A673 (cell line): ENCODE results near the gene GPER1. TPM values are rescaled to one million over a fixed set of nuclear protein-coding genes. Genes with fewer than 3 reads are reported as not detected.

Experiments
- BruUV-seq: library from RNA; stranded (reverse); fragments of 400-500 nt; replicated peaks from 2 replicates; lab custom pipeline; 2021; lab: Mats Ljungman, UMichigan
- CTCF ChIA-PET: fragments of 300-600 bp; sonication (Branson Sonifier 250); formaldehyde crosslinking; loops from one replicate; lab custom pipeline; 2022; ENCODE audit warnings: antibody characterized with exemption; lab: Charles Lee
- POLR2A ChIA-PET: fragments of 300-600 bp; sonication (Branson Sonifier 250); formaldehyde crosslinking; loops from one replicate; lab custom pipeline; 2022; ENCODE audit warnings: antibody characterized with exemption; ENCODE audit not compliant: low non-redundant PET; lab: Charles Lee
- DNase-seq: peaks from one replicate; pipeline ENCODE4 v3.0.0-alpha.2; 2015; ENCODE audit warnings: low spot score
- H3K27ac ChIP-seq: fragments of 200-600 bp; sonication (generic); 2 replicates; pipeline ENCODE4 v1.5.1; 2016; ENCODE audit warnings: mixed run types, low read depth, mild to moderate bottlenecking, mixed read lengths, antibody characterized with exemption, low read length; ENCODE audit not compliant: poor library complexity, severe bottlenecking
- H3K27me3 ChIP-seq: fragments of 200-600 bp; sonication (generic); replicated peaks from 2 replicates; pipeline ENCODE4 v1.6.1; 2017; ENCODE audit warnings: mixed run types, low read depth, mild to moderate bottlenecking, mixed read lengths, antibody characterized with exemption, low read length; ENCODE audit not compliant: insufficient read depth, poor library complexity
- H3K36me3 ChIP-seq: fragments of 200-600 bp; sonication (generic); 2 replicates; pipeline ENCODE4 v1.6.1; 2016; ENCODE audit warnings: mixed run types, mild to moderate bottlenecking, mixed read lengths, antibody characterized with exemption, low read length; ENCODE audit not compliant: insufficient read depth, poor library complexity, severe bottlenecking
- H3K4me1 ChIP-seq: fragments of 200-600 bp; sonication (generic); 2 replicates; pipeline ENCODE4 v1.6.1; 2017; ENCODE audit warnings: mixed run types, mild to moderate bottlenecking, mixed read lengths, antibody characterized with exemption, low read length; ENCODE audit not compliant: insufficient read depth, poor library complexity, severe bottlenecking
- H3K4me3 ChIP-seq: fragments of 200-600 bp; sonication (generic); 2 replicates; pipeline ENCODE4 v1.5.1; 2016; ENCODE audit warnings: low read depth, mixed run types, mild to moderate bottlenecking, mixed read lengths, low read length; ENCODE audit not compliant: poor library complexity, severe bottlenecking
- H3K9me3 ChIP-seq: fragments of 200-600 bp; sonication (generic); 2 replicates; pipeline ENCODE4 v1.6.1; 2016; ENCODE audit warnings: mixed run types, low read depth, mild to moderate bottlenecking, mixed read lengths, antibody characterized with exemption, low read length; ENCODE audit not compliant: poor library complexity, severe bottlenecking
- CTCF ChIP-seq: fragments of 300-800, 200-600 bp; sonication (generic); conservative IDR thresholded peaks from 2 replicates; pipeline ENCODE4 v1.5.1; 2017; ENCODE audit warnings: low read depth, mild to moderate bottlenecking, antibody characterized with exemption, low read length, moderate library complexity, mixed read lengths
- EZH2 ChIP-seq: fragments of 200-600 bp; sonication (generic); IDR thresholded peaks from 2 replicates; pipeline ENCODE4 v1.6.1; 2017; ENCODE audit warnings: borderline replicate concordance, low read depth, mild to moderate bottlenecking, mixed read lengths, antibody characterized with exemption, low read length; ENCODE audit not compliant: poor library complexity, severe bottlenecking
- intact Hi-C: fragments of 100-400 bp; cut with micrococcal nuclease; formaldehyde crosslinking; loops from one replicate; pipeline ENCODE4 v1.10.0; 2022; ENCODE audit not compliant: unreplicated experiment
- total RNA-seq: library from RNA; stranded (reverse); gene quantifications from 2 replicates; pipeline ENCODE4 v1.2.3, GENCODE V29; 2021

The GPER1 gene
- total RNA-seq, 1 experiment from 2014 or later: 0.37 TPM

GRCh38 chr7:1066242-1066588, 21.7 kb upstream of the GPER1 start:
- no peak for DNase-seq
- H3K4me3 ChIP-seq: no peak overlapping the region
- no peak overlapping the region for H3K27ac ChIP-seq
- ChIA-PET POLR2A (interaction anchor here (0.6 kb wide), 1 partner anchor 25 kb away, joined by 9 read pairs; no protein-coding TSS in a partner anchor), CTCF (interaction anchor here (0.6 to 2.4 kb wide), 9 partner anchors 20 to 107 kb away, joined by 3 to 42 read pairs (median 4); partner anchors contain the start of gene GPR146)
- TF ChIP-seq EZH2 (no peak), CTCF (no peak)
- intact Hi-C loops: no loop called here
- no peaks in the 10 kb centered on the region for H3K9me3 ChIP-seq
- BruUV-seq: no TSS peak
- H3K4me1 ChIP-seq: peaks cover 6% of the 10 kb centered on the region
- no peaks in the 10 kb centered on the region for H3K27me3 ChIP-seq
- H3K36me3 ChIP-seq: no peaks in the 10 kb centered on the region

GRCh38 chr7:1068013-1068412, 19.9 kb upstream of the GPER1 start:
- H3K27me3 ChIP-seq: no peaks in the 10 kb centered on the region
- BruUV-seq: no TSS peak
- DNase-seq: no peak
- H3K9me3 ChIP-seq: no peaks in the 10 kb centered on the region
- ChIA-PET POLR2A (no interaction called here), CTCF (no interaction called here)
- intact Hi-C loops: no loop called here
- peaks cover 4% of the 10 kb centered on the region for H3K4me1 ChIP-seq
- H3K36me3 ChIP-seq: no peaks in the 10 kb centered on the region
- H3K4me3 ChIP-seq: no peak overlapping the region
- TF ChIP-seq EZH2 (no peak), CTCF (no peak)
- no peak overlapping the region for H3K27ac ChIP-seq

- no peak for DNase-seq
- Histone ChIP-seq H3K9me3 (no peaks in the 10 kb centered on the region), H3K36me3 (no peaks in the 10 kb centered on the region), H3K27me3 (no peaks in the 10 kb centered on the region), H3K4me3 (no peak overlapping the region), H3K4me1 (peaks cover 4% of the 10 kb centered on the region), H3K27ac (no peak overlapping the region)
- intact Hi-C loops: no loop called here
- CTCF ChIA-PET: no interaction called here
- POLR2A ChIA-PET: no interaction called here
- no peak for TF ChIP-seq EZH2
- TF ChIP-seq CTCF: no peak
- no TSS peak for BruUV-seq
These were observed 19.3 kb upstream of the GPER1 start for GRCh38 chr7:1068619-1069018.
